ENCODE measurements around the gene SLCO2B1. TPM values are rescaled to one million over a fixed set of nuclear protein-coding genes. Genes with fewer than 3 reads are reported as not detected.
A peak's percentile ranks its signal among the peaks of the same experiment; 100 is the strongest.

Gene SLCO2B1
- total RNA-seq, 4 donors from 2014 or later, result 50.4 to 160 (median 66.3) TPM

DNA sequence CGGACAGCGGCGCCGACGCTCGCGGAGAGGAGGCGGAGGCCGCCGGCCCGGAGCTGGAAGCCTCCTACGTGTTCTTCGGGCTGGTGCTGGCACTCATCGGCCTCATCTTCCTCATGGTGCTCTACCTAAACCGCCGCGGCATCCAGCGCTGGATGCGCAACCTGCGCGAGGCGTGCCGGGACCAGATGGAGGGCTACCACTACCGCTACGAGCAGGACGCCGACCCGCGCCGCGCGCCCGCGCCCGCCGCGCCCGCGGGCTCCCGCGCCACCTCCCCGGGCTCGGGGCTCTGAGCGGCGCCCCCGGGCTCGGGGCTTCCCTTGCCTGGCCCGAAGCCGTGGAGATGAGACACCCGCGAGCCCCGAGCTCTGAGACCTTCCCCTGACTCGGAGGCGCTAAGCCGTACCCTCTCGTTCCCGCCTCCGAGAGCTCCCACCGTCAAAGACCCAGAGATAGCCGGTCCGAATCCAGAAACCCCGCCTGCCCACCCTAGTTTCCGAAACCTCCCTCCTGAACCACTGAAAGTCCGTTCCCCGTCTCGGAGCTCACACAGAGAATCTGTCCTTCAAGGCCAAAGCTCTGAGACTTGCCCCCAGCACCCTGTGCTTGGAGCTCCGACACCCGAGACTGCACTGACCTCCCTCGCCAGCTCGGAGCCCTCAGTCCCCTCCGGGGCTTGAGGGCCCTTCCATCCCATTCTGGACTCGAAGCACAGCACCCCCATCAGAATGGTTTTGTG is 91.2 kb downstream of the SLCO2B1 start:
- peak overlapping the region; percentile 23 to 52 (median 32) for H3K4me3 ChIP-seq
- TF ChIP-seq EP300 (IDR thresholded peaks at IDR 0.05), result no peak
- TF ChIP-seq, protein P1, sequence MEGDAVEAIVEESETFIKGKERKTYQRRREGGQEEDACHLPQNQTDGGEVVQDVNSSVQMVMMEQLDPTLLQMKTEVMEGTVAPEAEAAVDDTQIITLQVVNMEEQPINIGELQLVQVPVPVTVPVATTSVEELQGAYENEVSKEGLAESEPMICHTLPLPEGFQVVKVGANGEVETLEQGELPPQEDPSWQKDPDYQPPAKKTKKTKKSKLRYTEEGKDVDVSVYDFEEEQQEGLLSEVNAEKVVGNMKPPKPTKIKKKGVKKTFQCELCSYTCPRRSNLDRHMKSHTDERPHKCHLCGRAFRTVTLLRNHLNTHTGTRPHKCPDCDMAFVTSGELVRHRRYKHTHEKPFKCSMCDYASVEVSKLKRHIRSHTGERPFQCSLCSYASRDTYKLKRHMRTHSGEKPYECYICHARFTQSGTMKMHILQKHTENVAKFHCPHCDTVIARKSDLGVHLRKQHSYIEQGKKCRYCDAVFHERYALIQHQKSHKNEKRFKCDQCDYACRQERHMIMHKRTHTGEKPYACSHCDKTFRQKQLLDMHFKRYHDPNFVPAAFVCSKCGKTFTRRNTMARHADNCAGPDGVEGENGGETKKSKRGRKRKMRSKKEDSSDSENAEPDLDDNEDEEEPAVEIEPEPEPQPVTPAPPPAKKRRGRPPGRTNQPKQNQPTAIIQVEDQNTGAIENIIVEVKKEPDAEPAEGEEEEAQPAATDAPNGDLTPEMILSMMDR (IDR thresholded peaks at IDR 0.05), result peak in 1 of 5 experiments; percentile 2
- no peak for TF ChIP-seq POLR2A (IDR thresholded peaks at IDR 0.05)
- no peaks in the 10 kb centered on the region for H3K9me3 ChIP-seq
- no peak overlapping the region for H3K27ac ChIP-seq
- WGBS, 2 donors, result 6 to 10% methylated on average over 16 to 63 of the region's 72 CpGs
- peaks cover 0 to 23% (median 7%) of the 10 kb centered on the region in 4 donors for H3K4me1 ChIP-seq
- DNase-seq (ENCODE audit: low spot score in 2 of 2), result no peak
- no peaks in the 10 kb centered on the region for H3K36me3 ChIP-seq
- peaks cover 0 to 34% of the 10 kb centered on the region in 2 donors for H3K27me3 ChIP-seq

DNA sequence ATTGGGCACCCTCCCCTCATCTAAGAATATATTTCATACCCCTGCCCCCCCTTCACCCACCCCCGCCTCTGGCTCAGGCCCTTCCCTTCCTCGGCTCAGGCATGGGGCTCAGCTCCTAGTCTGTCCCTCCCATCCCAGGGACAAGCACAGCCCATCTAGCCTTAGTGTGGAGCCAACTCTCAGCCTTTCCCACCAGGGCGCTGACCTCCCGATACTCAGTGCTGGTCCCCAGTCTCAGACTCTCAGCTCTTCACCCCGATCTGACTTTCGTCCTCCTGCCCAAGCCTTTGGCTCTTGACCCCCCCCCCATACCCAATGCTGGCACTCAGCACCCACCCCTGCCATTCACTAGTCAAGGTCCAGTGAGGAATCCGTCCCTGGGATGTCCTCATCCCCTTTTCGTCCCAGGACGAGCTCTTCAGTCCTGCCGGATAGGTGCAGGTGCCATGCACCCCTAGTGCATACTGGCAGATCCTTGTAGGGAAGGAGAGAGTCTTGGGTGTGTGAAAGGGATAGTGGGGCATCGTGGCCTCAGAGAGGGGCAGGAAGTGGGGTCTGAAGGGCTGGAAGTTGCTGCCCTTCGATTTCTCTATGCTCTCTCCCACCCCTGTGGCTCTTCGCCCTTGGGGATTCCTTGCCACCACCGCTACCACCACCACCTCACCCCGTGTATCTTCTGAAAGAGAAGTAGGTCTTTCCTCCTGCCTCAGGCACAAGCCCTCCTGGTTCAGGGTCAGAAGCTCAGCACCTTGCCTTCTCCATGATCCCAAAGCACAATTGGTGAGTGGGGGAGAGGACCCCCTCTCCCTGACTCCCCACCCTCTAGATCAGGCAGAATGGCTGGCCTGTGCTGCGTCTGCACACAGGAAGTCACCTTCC is 92.1 kb downstream of the SLCO2B1 start:
- peaks cover 0 to 34% of the 10 kb centered on the region in 2 donors for H3K27me3 ChIP-seq
- no peak for DNase-seq (ENCODE audit: low spot score in 2 of 2)

DNA sequence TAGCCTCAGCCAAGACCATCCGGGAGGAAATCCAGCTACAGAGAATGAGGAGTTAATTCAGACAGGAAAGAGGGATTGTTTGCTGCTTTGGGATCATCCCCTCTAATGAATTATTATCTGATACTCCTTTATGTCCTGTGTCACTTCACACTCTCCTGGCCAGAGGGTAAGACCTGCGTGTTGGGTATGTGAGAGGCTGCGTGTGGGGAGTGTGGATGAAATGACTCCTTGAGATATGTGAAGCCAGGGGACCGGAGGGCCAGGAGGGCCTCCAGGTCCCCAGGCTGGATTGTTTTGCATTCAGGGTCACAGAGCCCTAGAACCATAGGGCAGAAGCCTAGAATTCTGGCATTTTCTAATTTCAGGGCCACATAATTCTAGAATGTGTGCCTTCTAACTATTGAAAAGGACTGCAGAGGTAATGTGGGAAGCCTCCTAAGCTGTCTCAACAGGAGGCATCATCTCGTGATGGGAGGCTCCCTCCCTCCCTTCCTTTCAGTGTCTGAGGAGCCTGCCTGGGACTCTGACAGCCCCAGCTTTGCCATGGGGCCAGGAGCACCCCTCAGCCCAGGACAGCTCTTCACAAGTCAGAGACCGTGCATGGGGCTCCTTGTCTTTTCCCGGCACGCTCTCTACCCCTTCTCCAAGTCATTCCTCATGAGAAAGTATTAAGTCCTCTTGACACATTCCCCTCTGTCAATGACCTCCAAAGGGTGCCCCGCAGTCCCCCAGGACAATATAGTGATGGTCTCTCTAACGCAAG is 93.3 kb downstream of the SLCO2B1 start:
- DNase-seq (ENCODE audit: low spot score in 2 of 2), result no peak

More for the DNA sequence above, 92.1 kb downstream of the SLCO2B1 start:
- Histone ChIP-seq H3K4me1 (peaks cover 0 to 23% (median 7%) of the 10 kb centered on the region in 4 donors), H3K36me3 (no peaks in the 10 kb centered on the region), H3K9me3 (no peaks in the 10 kb centered on the region), H3K4me3 (no peak overlapping the region), H3K27ac (no peak overlapping the region)
- TF ChIP-seq, protein P1 (IDR thresholded peaks at IDR 0.05), result no peak
- TF ChIP-seq POLR2A (IDR thresholded peaks at IDR 0.05) (no peak), EP300 (IDR thresholded peaks at IDR 0.05) (no peak)
- WGBS, 2 donors, result 79 to 82% methylated on average over 16 of the region's 16 CpGs

DNA sequence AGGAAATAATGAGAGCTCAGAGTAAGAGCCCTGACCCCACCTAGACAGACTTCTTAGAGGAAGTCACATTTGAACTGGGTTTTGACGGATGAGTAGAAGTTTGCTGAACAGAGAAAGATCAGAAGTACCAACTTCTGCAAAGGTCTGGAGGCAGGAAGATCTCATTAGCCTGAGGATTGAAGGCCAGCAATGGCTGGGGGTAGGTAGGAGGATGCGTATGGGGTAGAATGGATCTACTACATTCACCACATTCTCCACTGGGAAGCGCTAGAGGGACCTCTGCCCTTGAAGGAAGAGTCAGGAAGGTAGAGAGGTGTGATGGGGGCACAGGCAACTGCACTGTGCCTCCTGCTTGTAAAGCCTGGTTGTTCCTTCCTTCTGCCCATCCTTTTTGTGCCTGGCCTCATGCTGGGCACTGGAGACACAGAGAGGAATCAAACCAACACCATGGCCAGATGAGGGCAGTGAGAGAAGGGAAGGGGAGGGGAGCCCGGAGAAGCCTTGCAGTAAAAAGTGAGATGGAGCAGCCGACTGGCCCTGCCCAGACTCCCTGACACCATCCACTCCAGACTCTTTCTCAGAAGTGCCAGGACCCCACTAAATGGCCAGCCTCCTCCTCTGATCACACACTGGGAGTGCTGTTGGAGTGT is 94.6 kb downstream of the SLCO2B1 start:
- DNase-seq (ENCODE audit: low spot score in 2 of 2), result no peak
- Histone ChIP-seq H3K4me3 (no peak overlapping the region), H3K36me3 (no peaks in the 10 kb centered on the region), H3K27ac (no peak overlapping the region), H3K4me1 (peaks cover 0 to 23% (median 3%) of the 10 kb centered on the region in 4 donors), H3K27me3 (peaks cover 0 to 28% of the 10 kb centered on the region in 2 donors), H3K9me3 (no peaks in the 10 kb centered on the region)
- WGBS, 2 donors, result 50 to 68% methylated on average over 5 of the region's 5 CpGs
- TF ChIP-seq POLR2A (IDR thresholded peaks at IDR 0.05), result no peak
- TF ChIP-seq EP300 (IDR thresholded peaks at IDR 0.05), result no peak
- TF ChIP-seq, protein P1 (IDR thresholded peaks at IDR 0.05), result no peak

More for the DNA sequence above, 93.3 kb downstream of the SLCO2B1 start:
- H3K4me3 ChIP-seq, result no peak overlapping the region
- no peaks in the 10 kb centered on the region for H3K36me3 ChIP-seq
- TF ChIP-seq POLR2A (IDR thresholded peaks at IDR 0.05) (no peak), EP300 (IDR thresholded peaks at IDR 0.05) (no peak)
- TF ChIP-seq, protein P1 (IDR thresholded peaks at IDR 0.05), result no peak
- no peaks in the 10 kb centered on the region for H3K9me3 ChIP-seq
- peaks cover 0 to 29% (median 7%) of the 10 kb centered on the region in 4 donors for H3K4me1 ChIP-seq
- WGBS, 2 donors, result 76 to 79% methylated on average over 10 of the region's 10 CpGs
- H3K27me3 ChIP-seq, result peaks cover 0 to 34% of the 10 kb centered on the region in 2 donors
- no peak overlapping the region for H3K27ac ChIP-seq

All from tibial nerve (tissue), 4 donors.